Mucosa of descending colon (tissue), 3 donors: ENCODE results near the gene SRSF3. TPM values are rescaled to one million over a fixed set of nuclear protein-coding genes. Genes with fewer than 3 reads are reported as not detected.

ENCODE experiments used
- ATAC-seq: fragments of 200-7000 bp; cut with Tn5 transposase; one replicate; pipeline ENCODE4 v1.9.1; 2020; ENCODE audit warnings: mild to moderate bottlenecking, moderate library complexity
- DNase-seq, 3 donors: peaks; one replicate each; pipeline ENCODE4 v3.0.0-alpha.2; 2020
- H3K36me3 ChIP-seq: fragments of 200-600 bp; one replicate; pipeline ENCODE4 v1.8.0; 2021; ENCODE audit warnings: low read depth, mild to moderate bottlenecking
- H3K4me1 ChIP-seq: fragments of 200-600 bp; one replicate; pipeline ENCODE4 v1.8.0; 2021; ENCODE audit warnings: low read depth, mild to moderate bottlenecking
- H3K4me3 ChIP-seq: fragments of 200-600 bp; one replicate; pipeline ENCODE4 v1.8.0; 2021; ENCODE audit warnings: mild to moderate bottlenecking
- H3K9me3 ChIP-seq: fragments of 200-600 bp; one replicate; pipeline ENCODE4 v1.8.0; 2021; ENCODE audit warnings: mild to moderate bottlenecking
- CTCF ChIP-seq: fragments of 200-600 bp; IDR thresholded peaks from one replicate; pipeline ENCODE4 v1.8.0; 2022; ENCODE audit warnings: antibody characterized with exemption, mild to moderate bottlenecking
- intact Hi-C, 2 donors: fragments of 100-400 bp; cut with DNase I in 1 of 2; cut with micrococcal nuclease in 1 of 2; formaldehyde crosslinking; loops; one replicate each; pipeline versions ENCODE4 v1.11.0 to v1.11.1; 2022; cut with DNase I, micrococcal nuclease
- total RNA-seq, 3 donors: library from RNA; stranded (reverse); fragmentation: NEBNext Ultra II Directional in 2 of 3; extraction: Animal tissue kit (Norgen Biotek cat#: 25700) in 2 of 3; gene quantifications; one replicate each; pipeline versions ENCODE4 v1.2.1 to v1.2.4, GENCODE V29; 2021 to 2023
- donor health status: DM: no; HTN: no; CAD: no; lungs with moderate emphysema.
- donor health status: DM: no; HTN: no; CAD: no.
- donor health status: DM: no; HTN: yes; CAD: no.

Gene SRSF3
- total RNA-seq, 3 donors from 2014 or later = 176 to 243 (median 229) TPM

- TF ChIP-seq CTCF = no peak
- no peak for ATAC-seq
- Histone ChIP-seq H3K9me3 (no peaks in the 10 kb centered on the region), H3K4me1 (peaks cover 26% of the 10 kb centered on the region), H3K4me3 (no peak overlapping the region), H3K36me3 (no peaks in the 10 kb centered on the region)
- intact Hi-C loops = loop anchor here in 1 of 2 donors (5.0 to 10.0 kb wide), 2 partner anchors 139 to 236 kb away; no protein-coding TSS in a partner anchor
- no peak for DNase-seq
These were observed 24.5 kb downstream of the SRSF3 start for GRCh38 chr6:36618366-36619355.

DNA sequence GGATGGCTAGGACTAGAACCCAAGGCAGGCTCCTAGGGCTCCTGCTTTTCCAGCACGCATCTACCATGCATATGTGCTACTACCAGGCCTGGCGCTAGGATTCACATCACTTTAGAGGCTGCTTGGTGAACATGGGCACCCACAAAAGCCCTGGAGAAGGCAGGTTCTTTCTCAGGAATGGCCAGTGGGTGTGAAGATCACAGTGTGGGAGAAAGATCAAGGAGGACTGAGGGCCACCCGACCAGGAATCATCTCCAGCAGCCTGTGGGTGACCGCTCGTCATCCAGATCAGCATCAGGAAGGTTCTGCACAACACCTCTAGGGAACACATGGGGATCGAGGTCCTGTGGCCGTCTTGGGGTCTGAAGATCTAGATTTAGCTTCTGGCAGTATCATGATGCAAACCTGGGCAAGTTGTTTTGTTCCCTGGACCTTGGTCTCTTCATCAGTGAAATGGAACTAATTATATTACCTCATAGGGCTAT, 27.3 kb downstream of the SRSF3 start:
- TF ChIP-seq CTCF = no peak
- H3K36me3 ChIP-seq = no peaks in the 10 kb centered on the region
- H3K4me1 ChIP-seq = peaks cover 39% of the 10 kb centered on the region
- H3K4me3 ChIP-seq = no peak overlapping the region
- H3K9me3 ChIP-seq = no peaks in the 10 kb centered on the region
- DNase-seq = peak in 2 of 3 donors; percentile 17 to 25
- intact Hi-C loops = loop anchor here in 1 of 2 donors (2.0 to 10.0 kb wide), 2 partner anchors 63 to 143 kb away; no protein-coding TSS in a partner anchor
- ATAC-seq = no peak

GRCh38 chr6:36622901-36623546, 28.9 kb downstream of the SRSF3 start:
- no peak overlapping the region for H3K4me3 ChIP-seq
- intact Hi-C loops = loop anchor here in 1 of 2 donors (10.0 kb wide), 1 partner anchor 142 kb away; no protein-coding TSS in a partner anchor
- DNase-seq (peak in 2 of 3 donors; percentile 21 to 30), ATAC-seq (no peak)
- H3K36me3 ChIP-seq = no peaks in the 10 kb centered on the region
- no peak for TF ChIP-seq CTCF
- H3K9me3 ChIP-seq = no peaks in the 10 kb centered on the region
- peaks cover 34% of the 10 kb centered on the region for H3K4me1 ChIP-seq

DNA sequence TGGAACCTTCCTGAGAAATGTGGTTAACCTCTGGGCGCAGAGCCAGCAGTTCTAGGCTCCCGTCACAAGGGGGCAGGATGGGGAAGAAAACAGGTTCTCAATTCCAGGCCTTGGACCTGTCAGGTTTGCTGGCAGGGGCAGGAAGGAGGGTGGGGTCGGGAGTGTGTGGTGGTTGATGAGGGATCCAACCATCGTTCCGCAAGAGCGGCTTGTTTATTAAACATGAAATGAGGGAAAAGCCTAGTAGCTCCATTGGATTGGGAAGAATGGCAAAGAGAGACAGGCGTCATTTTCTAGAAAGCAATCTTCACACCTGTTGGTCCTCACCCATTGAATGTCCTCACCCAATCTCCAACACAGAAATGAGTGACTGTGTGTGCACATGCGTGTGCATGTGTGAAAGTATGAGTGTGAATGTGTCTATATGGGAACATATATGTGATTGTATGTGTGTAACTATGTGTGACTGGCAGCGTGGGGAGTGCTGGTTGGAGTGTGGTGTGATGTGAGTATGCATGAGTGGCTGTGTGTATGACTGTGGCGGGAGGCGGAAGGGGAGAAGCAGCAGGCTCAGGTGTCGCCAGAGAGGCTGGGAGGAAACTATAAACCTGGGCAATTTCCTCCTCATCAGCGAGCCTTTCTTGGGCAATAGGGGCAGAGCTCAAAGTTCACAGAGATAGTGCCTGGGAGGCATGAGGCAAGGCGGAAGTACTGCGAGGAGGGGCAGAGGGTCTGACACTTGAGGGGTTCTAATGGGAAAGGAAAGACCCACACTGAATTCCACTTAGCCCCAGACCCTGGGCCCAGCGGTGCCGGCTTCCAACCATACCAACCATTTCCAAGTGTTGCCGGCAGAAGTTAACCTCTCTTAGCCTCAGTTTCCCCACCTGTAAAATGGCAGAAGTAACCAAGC, 29.6 kb downstream of the SRSF3 start:
- no peaks in the 10 kb centered on the region for H3K36me3 ChIP-seq
- H3K4me1 ChIP-seq = peaks cover 40% of the 10 kb centered on the region
- peak; percentile 89 for ATAC-seq
- intact Hi-C loops = loop anchor here (2.0 to 10.0 kb wide), 2 partner anchors 57 to 141 kb away; no protein-coding TSS in a partner anchor
- no peaks in the 10 kb centered on the region for H3K9me3 ChIP-seq
- DNase-seq = peak; percentile 88 to 97 (median 94)
- TF ChIP-seq CTCF = peak; percentile 89
- no peak overlapping the region for H3K4me3 ChIP-seq
